ENCODE results near the gene JMJD7. TPM values are rescaled to one million over a fixed set of nuclear protein-coding genes. Genes with fewer than 3 reads are reported as not detected.

JMJD7 gene
- total RNA-seq, 3 donors from 2014 or later (not counting 1 experiment from before 2014, with no cell fraction given) = 20.3 to 36.4 (median 28.7) TPM

- H3K4me3 Mint-ChIP-seq = no peak overlapping the region
- H3K27me3 Mint-ChIP-seq (ENCODE audit: low read depth in 2 of 2) = no peaks in the 10 kb centered on the region
- no peaks in the 10 kb centered on the region for H3K4me1 ChIP-seq (ENCODE audit: control insufficient read depth, insufficient read depth, low read length)
- ATAC-seq (no peak), DNase-seq (no peak)
- H3K36me3 ChIP-seq (ENCODE audit: control insufficient read depth, insufficient read depth, low read length) = peaks cover 9% of the 10 kb centered on the region
- 86% methylated on average over 8 of the region's 8 CpGs for WGBS (ENCODE audit: insufficient coverage)
- no peaks in the 10 kb centered on the region for H3K4me1 Mint-ChIP-seq
- intact Hi-C loops (cut with micrococcal nuclease) = no loop called here
- no peaks in the 10 kb centered on the region for H3K9me3 ChIP-seq (ENCODE audit: control insufficient read depth, insufficient read depth, low read length)
- H3K27me3 ChIP-seq (ENCODE audit: control insufficient read depth, insufficient read depth, low read length) = no peaks in the 10 kb centered on the region
- no peak overlapping the region for H3K27ac Mint-ChIP-seq
- no peak for TF ChIP-seq CTCF (IDR thresholded peaks at IDR 0.05)
- H3K4me3 ChIP-seq (ENCODE audit: low read length) = no peak overlapping the region
- H3K27ac ChIP-seq (ENCODE audit: low read length) = no peak overlapping the region
- no peaks in the 10 kb centered on the region for H3K9me3 Mint-ChIP-seq
- peaks cover 5% of the 10 kb centered on the region for H3K36me3 Mint-ChIP-seq
Measured at GRCh38 chr15:41851755-41852370, 24.0 kb downstream of the JMJD7 start.

GRCh38 chr15:41852736-41853590 is 25.1 kb downstream of the JMJD7 start:
- Histone ChIP-seq H3K4me1 (ENCODE audit: control insufficient read depth, insufficient read depth, low read length) (no peaks in the 10 kb centered on the region), H3K4me3 (ENCODE audit: low read length) (no peak overlapping the region), H3K27ac (ENCODE audit: low read length) (no peak overlapping the region), H3K9me3 (ENCODE audit: control insufficient read depth, insufficient read depth, low read length) (no peaks in the 10 kb centered on the region), H3K27me3 (ENCODE audit: control insufficient read depth, insufficient read depth, low read length) (no peaks in the 10 kb centered on the region), H3K36me3 (ENCODE audit: control insufficient read depth, insufficient read depth, low read length) (peaks cover 3% of the 10 kb centered on the region)
- TF ChIP-seq CTCF (IDR thresholded peaks at IDR 0.05) = no peak
- Mint-ChIP-seq H3K27me3 (ENCODE audit: low read depth in 2 of 2) (no peaks in the 10 kb centered on the region), H3K27ac (no peak overlapping the region), H3K4me1 (no peaks in the 10 kb centered on the region), H3K9me3 (no peaks in the 10 kb centered on the region), H3K4me3 (no peak overlapping the region), H3K36me3 (peaks cover 5% of the 10 kb centered on the region)
- ATAC-seq = no peak
- WGBS (ENCODE audit: insufficient coverage) = 91% methylated on average over 17 of the region's 17 CpGs
- no peak for DNase-seq
- intact Hi-C loops (cut with micrococcal nuclease) = no loop called here

GRCh38 chr15:41853831-41854230 is 25.9 kb downstream of the JMJD7 start:
- H3K4me3 ChIP-seq (ENCODE audit: low read length) = no peak overlapping the region
- 92% methylated on average over 10 of the region's 10 CpGs for WGBS (ENCODE audit: insufficient coverage)
- H3K4me3 Mint-ChIP-seq = no peak overlapping the region
- no peaks in the 10 kb centered on the region for H3K36me3 Mint-ChIP-seq
- no peaks in the 10 kb centered on the region for H3K9me3 ChIP-seq (ENCODE audit: control insufficient read depth, insufficient read depth, low read length)
- H3K27ac ChIP-seq (ENCODE audit: low read length) = no peak overlapping the region
- H3K27me3 ChIP-seq (ENCODE audit: control insufficient read depth, insufficient read depth, low read length) = no peaks in the 10 kb centered on the region
- no peaks in the 10 kb centered on the region for H3K36me3 ChIP-seq (ENCODE audit: control insufficient read depth, insufficient read depth, low read length)
- H3K4me1 ChIP-seq (ENCODE audit: control insufficient read depth, insufficient read depth, low read length) = no peaks in the 10 kb centered on the region
- H3K27ac Mint-ChIP-seq = no peak overlapping the region
- H3K9me3 Mint-ChIP-seq = no peaks in the 10 kb centered on the region
- TF ChIP-seq CTCF (IDR thresholded peaks at IDR 0.05) = no peak
- intact Hi-C loops (cut with micrococcal nuclease) = no loop called here
- no peak for DNase-seq
- no peaks in the 10 kb centered on the region for H3K4me1 Mint-ChIP-seq
- no peak for ATAC-seq
- H3K27me3 Mint-ChIP-seq (ENCODE audit: low read depth in 2 of 2) = no peaks in the 10 kb centered on the region

Measured in natural killer cell (primary cell).